Ovary (tissue), 9 donors: ENCODE data around the gene TMEM164. TPM values are rescaled to one million over a fixed set of nuclear protein-coding genes. Genes with fewer than 3 reads are reported as not detected.

Experiments used
- DNase-seq, 5 donors: peaks; one replicate each; pipeline ENCODE4 v3.0.0-alpha.2; 2019 to 2020
- H3K27ac ChIP-seq, 2 donors: fragments of 200-600 bp; one replicate each; pipeline versions ENCODE4 v1.5.1 to v1.8.0; 2019 to 2022
- H3K27me3 ChIP-seq: fragments of 200-600 bp; one replicate; pipeline ENCODE4 v1.8.0; 2022
- H3K36me3 ChIP-seq: fragments of 200-600 bp; sonication (generic); one replicate; pipeline ENCODE4 v1.5.1; 2019
- H3K4me1 ChIP-seq: one replicate; pipeline ENCODE4 v1.8.1; 2013; ENCODE audit warnings: mild to moderate bottlenecking, moderate library complexity; ENCODE audit not compliant: insufficient read depth
- H3K4me3 ChIP-seq: fragments of 200-600 bp; sonication (generic); one replicate; pipeline ENCODE4 v1.5.1; 2017
- H3K9me3 ChIP-seq, 2 donors: fragments of 200-600 bp in 1 of 2; sonication (generic) in 1 of 2; one replicate each; pipeline versions ENCODE4 v1.5.1 to v1.8.1; 2013 to 2019; ENCODE audit warnings: mild to moderate bottlenecking in 1 of 2, moderate library complexity in 1 of 2
- CTCF ChIP-seq, 3 donors: fragments of 450-650 bp in 2 of 3; fragments of 200-600 bp in 1 of 3; IDR thresholded peaks; one replicate each; pipeline versions ENCODE4 v1.5.1 to v1.8.0; 2016 to 2022; ENCODE audit warnings: antibody characterized with exemption in 3 of 3, mild to moderate bottlenecking in 1 of 3
- EP300 ChIP-seq: sonication (generic); formaldehyde crosslinking; IDR thresholded peaks from one replicate; pipeline ENCODE4 v1.6.1; 2017; ENCODE audit warnings: antibody characterized with exemption
- POLR2A ChIP-seq: fragments of 450-650 bp; IDR thresholded peaks from one replicate; pipeline ENCODE4 v1.6.1; 2017; ENCODE audit warnings: antibody characterized with exemption, mild to moderate bottlenecking, moderate library complexity
- WGBS, 3 donors: extraction: QIAGEN DNeasy Blood & Tissue Kit in 1 of 3; methylation state at CpG; one replicate each; pipeline versions ENCODE4 v1.1.5 to v1.1.7; 2013 to 2017; 5-methylcytosine and 5-hydroxymethylcytosine counted together
- intact Hi-C, 4 donors: fragments of 100-400 bp; cut with DNase I; formaldehyde crosslinking; loops; one replicate each; pipeline versions ENCODE4 v1.11.0 to v1.15.1; 2022 to 2023
- polyA plus RNA-seq, 2 donors: library from polyadenylated mRNA; stranded (reverse); fragments of 200-250 nt in 1 of 2; fragments of 350-450 nt in 1 of 2; fragmentation: Illumina TruSeq in 1 of 2; extraction: RNeasy Lipid Tissue Mini Kit (QIAGEN cat#74804) in 1 of 2; gene quantifications; one replicate each; pipeline ENCODE4 v1.2.3, GENCODE V29; 2013 to 2014
- total RNA-seq, 7 donors: library from RNA; depleted of rRNA in 2 of 7; stranded (reverse); fragments of >200 nt in 2 of 7; fragmentation: NEBNext Ultra II Directional in 3 of 7; extraction: Animal tissue kit (Norgen Biotek cat#: 25700) in 3 of 7; gene quantifications; one replicate each; pipeline versions ENCODE4 v1.1.0 to v1.2.4, GENCODE V29; 2016 to 2023
- donor health status: DM: no; HTN: no; CAD: no; lungs with moderate emphysema.
- donor health status: DM: no; HTN: no; CAD: no.
- donor health status: Bipolar disorder and iron deficiency.
- donor health status: DM: yes; HTN: yes; CAD: no.
- donor health status: DM: no; HTN: no; CAD: no.
- donor health status: DM: yes; HTN: yes; CAD: no.

The TMEM164 gene
- total and polyA plus RNA-seq, 9 donors, result 17.5 to 59.4 (median 32.4) TPM

GRCh38 chrX:110022599-110023448 lies 19.9 kb downstream of the TMEM164 start:
- H3K27ac ChIP-seq, result no peak overlapping the region
- intact Hi-C loops, result no loop called here
- no peaks in the 10 kb centered on the region for H3K36me3 ChIP-seq
- no peak for DNase-seq
- 47 to 48% (median 47%) methylated on average over 5 of the region's 5 CpGs for WGBS, 3 donors
- H3K4me1 ChIP-seq, result peaks cover 2% of the 10 kb centered on the region
- H3K27me3 ChIP-seq, result no peaks in the 10 kb centered on the region
- no peak for TF ChIP-seq CTCF (IDR thresholded peaks at IDR 0.05)
- TF ChIP-seq EP300, result no peak
- TF ChIP-seq POLR2A, result no peak
- no peak overlapping the region for H3K4me3 ChIP-seq
- no peaks in the 10 kb centered on the region for H3K9me3 ChIP-seq

GRCh38 chrX:110025395-110025794 lies 22.5 kb downstream of the TMEM164 start:
- no peak overlapping the region for H3K4me3 ChIP-seq
- TF ChIP-seq CTCF (IDR thresholded peaks at IDR 0.05) (no peak), POLR2A (no peak), EP300 (no peak)
- intact Hi-C loops, result no loop called here
- no peaks in the 10 kb centered on the region for H3K27me3 ChIP-seq
- H3K9me3 ChIP-seq, result no peaks in the 10 kb centered on the region
- DNase-seq, result no peak
- H3K27ac ChIP-seq, result no peak overlapping the region
- 45 to 53% (median 52%) methylated on average over 1 of the region's 1 CpG for WGBS, 3 donors
- H3K36me3 ChIP-seq, result no peaks in the 10 kb centered on the region
- peaks cover 2% of the 10 kb centered on the region for H3K4me1 ChIP-seq

GRCh38 chrX:110026099-110026844 lies 23.4 kb downstream of the TMEM164 start:
- Histone ChIP-seq H3K9me3 (no peaks in the 10 kb centered on the region), H3K4me1 (no peaks in the 10 kb centered on the region), H3K27me3 (no peaks in the 10 kb centered on the region), H3K36me3 (no peaks in the 10 kb centered on the region), H3K27ac (no peak overlapping the region), H3K4me3 (no peak overlapping the region)
- no peak for DNase-seq
- intact Hi-C loops, result no loop called here
- TF ChIP-seq EP300 (no peak), CTCF (IDR thresholded peaks at IDR 0.05) (no peak), POLR2A (no peak)
- WGBS, 3 donors, result 66 to 69% (median 67%) methylated on average over 9 of the region's 9 CpGs

GRCh38 chrX:110032534-110033147 lies 29.7 kb downstream of the TMEM164 start:
- H3K9me3 ChIP-seq, result no peaks in the 10 kb centered on the region
- H3K4me3 ChIP-seq, result no peak overlapping the region
- intact Hi-C loops, result no loop called here
- 70 to 74% (median 70%) methylated on average over 3 of the region's 3 CpGs for WGBS, 3 donors
- H3K36me3 ChIP-seq, result no peaks in the 10 kb centered on the region
- no peak for DNase-seq
- H3K4me1 ChIP-seq, result no peaks in the 10 kb centered on the region
- H3K27me3 ChIP-seq, result no peaks in the 10 kb centered on the region
- no peak for TF ChIP-seq POLR2A
- TF ChIP-seq EP300, result no peak
- TF ChIP-seq CTCF (IDR thresholded peaks at IDR 0.05), result no peak
- H3K27ac ChIP-seq, result no peak overlapping the region
